NCI-H2196 (cell line): Measurements from ENCODE around the gene CHCHD6.

ENCODE experiments used
- DNase-seq: peaks from one replicate; lab custom pipeline; 2025; ENCODE audit not compliant: unreplicated experiment; lab: John Stamatoyannopoulos, UW

Gene CHCHD6

DNA sequence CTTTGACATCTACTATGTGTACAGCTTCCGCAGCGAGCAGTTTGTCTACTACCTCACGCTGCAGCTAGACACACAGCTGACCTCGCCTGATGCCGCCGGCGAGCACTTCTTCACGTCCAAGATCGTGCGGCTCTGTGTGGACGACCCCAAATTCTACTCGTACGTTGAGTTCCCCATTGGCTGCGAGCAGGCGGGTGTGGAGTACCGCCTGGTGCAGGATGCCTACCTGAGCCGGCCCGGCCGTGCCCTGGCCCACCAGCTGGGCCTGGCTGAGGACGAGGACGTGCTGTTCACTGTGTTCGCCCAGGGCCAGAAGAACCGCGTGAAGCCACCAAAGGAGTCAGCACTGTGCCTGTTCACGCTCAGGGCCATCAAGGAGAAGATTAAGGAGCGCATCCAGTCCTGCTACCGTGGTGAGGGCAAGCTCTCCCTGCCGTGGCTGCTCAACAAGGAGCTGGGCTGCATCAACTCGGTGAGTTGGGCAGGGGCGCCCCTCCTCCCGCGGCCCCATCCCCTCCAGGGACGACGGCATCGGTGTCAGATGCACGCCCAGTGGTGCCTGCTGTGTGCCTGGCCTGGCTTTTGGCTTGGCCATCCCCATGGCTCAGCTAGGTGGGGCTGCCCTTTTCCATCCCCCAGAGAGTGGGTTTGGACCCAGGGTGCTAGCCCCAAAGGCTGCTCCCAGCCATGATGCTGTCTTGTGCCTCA lies 285.4 kb downstream of the CHCHD6 start:
- no peak for DNase-seq

DNA sequence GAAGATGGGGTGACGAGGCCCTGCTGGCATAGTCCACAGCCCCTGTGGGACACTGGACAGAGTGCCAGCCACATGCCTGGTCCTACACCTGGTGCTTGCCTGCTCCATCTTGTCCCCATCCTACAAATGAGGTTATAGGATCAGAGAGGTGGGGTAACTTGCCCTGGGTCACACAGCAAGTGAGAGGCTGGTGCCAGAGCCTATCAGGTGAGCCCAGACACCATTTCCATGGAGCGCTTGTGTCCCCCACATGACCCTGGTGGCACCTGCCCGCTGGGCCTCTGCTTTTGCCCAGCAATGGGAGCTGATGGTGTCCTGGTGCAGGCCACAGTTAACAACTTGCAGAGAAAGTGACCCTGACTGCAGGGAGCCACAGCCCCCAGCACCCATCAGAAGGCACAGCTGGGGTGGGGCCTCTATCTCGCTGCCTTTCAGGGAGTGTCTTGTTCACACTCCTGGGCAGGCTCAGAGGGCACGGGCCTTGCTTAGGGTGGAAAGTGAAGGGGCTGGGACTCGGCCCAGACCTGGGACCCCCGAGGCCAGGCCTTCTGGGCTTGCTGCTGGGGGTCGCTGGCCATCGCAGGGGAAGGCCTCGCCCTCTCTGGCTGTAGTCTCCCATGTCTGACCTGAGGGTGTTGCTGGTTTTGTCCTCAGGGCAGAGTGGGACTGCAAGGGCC lies 286.1 kb downstream of the CHCHD6 start:
- no peak for DNase-seq

DNA sequence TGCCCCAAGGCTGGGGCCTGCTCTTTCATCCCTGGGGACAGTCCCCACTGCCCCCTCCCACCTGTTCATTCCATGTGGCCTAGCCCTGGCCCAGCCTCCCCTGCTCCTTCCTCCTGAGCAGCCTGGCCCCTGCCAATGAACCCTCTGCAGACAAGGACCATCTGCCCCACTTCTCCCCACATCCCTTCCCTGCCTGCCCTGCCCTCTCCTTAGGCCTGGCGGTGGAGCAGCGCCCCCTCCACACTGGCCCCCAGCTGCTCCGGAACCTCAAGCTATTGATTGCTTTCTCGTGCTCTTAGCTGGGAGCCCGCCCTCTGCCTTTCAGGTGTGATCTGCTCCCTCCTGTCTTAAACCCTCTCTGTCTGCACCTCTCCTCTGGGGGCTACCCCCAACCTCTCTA lies 286.9 kb downstream of the CHCHD6 start:
- DNase-seq: no peak

DNA sequence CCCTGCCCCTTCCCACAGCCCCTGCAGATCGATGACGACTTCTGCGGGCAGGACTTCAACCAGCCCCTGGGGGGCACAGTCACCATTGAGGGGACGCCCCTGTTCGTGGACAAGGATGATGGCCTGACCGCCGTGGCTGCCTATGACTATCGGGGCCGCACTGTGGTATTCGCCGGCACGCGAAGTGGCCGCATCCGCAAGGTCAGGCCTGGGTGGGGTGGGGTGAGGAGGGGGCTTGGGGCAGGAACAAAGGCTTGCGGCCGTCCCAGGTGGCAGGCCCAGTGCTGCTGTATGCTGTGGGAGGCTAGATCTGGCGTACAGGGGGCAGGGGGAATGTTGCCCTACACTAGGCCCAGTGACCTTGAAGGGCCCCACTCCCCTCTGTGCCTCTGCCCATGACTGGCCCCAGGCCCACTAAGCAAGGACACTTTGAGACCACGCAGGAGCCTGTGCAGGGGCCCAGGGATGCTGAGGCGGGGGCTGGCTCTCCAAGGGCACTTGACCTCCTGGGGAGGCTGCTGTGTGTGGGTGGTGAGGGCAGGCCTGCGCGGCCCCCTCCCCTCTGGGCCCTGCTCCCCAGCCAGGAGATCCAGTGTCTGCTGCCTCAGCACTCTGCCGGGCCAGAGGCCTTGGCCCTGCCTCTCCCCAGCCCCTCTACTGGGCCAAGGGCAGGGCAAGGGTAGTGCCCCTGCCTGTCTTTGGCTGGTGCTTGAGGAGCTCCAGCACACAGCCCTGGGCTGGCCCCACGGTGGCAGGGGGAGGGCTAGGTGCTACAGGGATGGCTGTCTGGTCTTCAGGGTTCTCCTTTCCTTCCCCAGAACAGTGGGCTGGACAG lies 287.5 kb downstream of the CHCHD6 start:
- DNase-seq: no peak

DNA sequence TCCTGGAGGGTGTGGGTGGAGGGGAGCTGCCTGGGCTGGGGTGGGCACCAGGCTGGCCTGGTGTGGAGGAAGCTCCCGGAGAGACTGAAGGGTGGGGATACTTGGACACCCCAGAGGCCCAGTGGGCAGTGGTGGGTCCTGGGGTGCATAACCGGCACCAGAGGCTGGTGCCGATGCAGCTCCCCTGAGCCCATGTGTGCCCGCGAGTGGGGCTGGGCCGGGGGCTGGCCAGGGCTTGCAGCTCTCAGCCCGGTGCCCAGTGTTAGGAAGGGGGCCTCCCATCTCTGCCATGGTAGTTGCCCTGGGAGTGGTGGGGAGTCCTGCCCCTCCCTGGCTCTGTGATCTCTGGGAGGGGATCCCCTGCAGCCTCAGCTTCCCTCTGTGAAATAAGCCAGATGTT lies 288.2 kb downstream of the CHCHD6 start:
- no peak for DNase-seq

DNA sequence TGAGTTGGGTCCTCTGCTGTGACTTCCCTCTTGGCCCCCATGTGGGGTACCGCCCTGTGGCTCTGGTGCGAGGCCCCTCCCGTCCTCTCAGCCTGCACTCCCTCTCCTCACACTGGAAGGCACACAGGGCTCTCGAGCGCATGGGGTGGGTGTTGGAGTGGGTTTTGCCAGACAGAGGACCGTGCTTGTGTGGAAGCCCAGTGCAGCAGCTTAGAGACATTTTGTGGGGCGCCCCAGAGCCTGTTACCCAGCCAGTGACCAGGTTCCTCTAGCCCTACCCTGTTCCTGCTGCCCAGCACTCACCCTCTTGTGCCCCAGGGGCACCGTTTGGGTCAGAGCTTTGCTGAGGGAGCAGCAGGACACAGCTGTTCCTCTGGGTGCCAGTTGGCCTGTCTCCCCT lies 288.7 kb downstream of the CHCHD6 start:
- DNase-seq: no peak

DNA sequence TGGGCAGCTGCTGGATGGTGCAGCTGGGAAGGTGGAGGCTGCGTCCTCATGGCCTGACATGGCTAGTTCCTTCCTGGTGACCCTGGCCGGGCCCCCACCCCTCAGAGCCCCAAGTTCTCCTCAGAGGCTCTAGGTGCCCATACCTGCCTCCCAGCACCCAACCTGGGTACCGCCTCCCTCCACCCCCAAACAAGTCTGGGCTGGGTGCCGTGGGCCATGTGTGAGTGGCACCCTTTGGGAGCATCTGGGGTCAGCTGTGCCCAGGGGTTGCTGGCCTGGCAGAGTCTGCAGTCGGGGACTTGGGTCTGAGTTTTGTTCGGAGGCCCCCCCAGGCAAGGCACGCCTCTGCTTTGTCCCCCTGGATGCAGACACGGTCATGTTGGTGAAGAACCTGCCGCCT lies 289.4 kb downstream of the CHCHD6 start:
- DNase-seq: no peak

DNA sequence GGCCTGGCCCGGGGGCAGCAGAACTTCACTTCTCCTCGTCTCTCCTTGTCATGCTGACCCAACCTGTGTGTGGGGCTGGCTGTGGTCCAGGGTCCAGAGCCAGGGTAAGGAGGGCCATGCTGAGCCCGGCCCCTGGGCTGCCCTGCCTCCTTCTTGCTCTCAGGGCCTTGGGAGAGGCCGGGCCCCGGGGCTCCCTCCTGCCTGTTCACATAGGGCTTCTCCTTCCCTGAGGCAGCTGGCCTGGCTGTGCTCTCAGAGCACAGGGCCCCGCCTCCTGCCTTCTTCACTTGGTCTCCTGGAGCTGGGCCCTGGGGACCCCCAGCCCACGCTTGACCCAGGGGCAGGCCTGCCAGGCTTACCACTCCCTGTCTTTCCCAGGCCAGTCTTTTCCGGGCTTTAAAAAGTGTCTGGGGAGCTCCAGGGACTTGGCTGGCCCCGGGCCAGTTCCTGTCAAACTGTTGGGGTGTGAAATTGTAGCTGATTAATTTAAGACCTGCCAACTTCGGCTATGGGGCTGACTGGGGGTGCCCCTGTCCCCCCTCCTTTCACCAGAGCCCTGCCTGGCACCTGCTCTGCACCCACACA lies 290.7 kb downstream of the CHCHD6 start:
- no peak for DNase-seq

DNA sequence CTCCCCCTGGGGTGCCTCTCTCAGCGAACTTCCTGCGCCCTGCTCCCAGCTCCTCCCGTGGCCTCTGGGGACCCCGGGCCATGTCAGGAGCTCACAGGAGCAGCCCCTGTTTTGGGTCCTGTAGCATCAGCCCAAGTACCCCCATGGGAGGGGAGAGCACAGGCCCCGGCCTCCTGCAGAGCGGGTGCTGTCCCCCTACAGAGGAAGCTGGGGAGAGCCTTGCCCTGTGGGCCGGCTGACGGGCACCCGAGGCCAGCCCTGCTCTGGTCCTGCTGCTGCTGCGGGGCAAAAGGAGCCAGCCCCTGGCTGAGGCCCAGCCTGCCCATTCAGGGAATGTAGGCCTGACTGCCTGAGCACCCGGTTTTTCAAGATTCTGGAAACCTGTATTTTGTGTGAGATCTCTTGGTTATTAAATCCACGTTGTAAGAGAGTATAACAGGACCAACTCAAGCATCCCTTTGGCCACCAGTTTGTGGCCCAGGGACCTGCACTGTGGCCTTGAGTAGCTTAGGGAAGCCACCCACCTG lies 291.3 kb downstream of the CHCHD6 start:
- no peak for DNase-seq

DNA sequence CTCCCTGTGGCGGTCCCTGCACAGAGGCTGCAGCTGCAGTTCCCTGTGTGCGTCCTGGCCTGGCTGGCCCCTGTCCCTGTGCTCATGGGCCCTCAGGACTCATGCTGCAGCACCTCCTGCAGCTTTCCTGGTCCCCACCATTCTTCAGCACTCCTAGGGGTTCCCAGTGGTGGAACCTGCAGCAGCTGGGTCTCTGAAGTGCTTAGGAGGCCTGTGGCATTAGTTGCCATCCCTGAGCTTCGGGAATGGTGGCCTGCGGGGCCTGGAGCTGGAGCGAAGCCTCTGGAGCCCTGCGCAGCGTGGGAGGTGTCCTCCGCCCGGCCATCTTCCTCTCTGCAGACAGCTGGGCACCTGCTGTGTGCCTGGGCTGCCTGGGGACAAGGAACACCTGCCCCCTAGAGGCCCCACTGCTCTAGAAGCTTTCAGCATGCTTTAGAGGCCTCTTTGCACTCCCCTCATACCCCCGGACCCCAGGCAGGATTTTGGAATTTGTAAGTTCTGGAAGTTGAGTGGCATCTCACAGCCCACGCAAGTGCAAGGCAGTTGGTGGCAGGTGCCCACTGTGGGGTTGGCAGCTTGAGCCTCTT lies 292.0 kb downstream of the CHCHD6 start:
- DNase-seq: no peak

DNA sequence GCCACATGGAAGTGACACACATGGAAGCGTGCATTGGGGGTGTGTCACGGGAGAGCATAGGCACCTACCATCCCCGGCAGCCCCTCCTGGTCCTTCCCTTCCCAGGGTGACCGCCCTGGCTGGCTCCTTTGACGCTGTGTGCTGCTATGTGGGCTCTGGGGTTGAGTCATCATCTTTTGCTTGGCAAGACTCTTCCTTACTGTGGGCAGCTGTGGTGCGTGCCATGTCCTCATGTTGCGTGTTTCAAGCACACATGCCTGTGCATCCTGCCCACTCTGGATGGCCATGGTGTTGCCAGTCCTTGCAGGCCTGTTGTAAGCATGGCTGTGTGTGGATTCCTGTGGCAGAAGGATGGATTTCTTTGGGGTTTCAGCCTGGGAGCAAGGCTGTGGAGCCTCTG lies 292.9 kb downstream of the CHCHD6 start:
- DNase-seq: no peak

DNA sequence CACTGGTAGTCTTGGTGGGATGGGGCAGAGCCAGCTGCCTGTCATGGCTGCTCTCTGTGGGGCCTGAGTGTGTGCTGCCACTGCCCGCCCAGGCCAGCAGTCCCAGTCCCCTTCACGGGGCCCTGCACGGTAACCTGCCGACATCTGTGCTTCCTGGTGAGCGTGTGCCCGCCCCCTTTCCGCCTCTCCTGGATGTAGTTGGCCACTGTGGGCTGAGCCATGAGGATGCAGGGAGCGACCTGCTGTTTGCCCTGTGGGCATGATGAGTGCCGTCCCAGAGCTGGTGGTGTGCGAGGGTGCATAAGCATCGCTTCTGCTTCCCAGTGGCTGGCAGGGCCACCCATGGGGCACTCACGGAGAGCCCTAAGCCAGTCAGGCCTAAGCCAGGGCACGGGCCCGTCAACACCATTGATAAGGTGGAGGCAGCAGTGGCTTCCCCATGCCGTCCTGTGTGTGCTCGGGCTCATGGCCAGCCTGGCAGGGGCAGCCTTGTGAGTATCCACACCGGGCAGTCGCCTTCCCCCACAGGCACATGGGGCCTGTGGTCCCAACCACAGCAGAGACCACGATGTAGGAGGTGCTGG lies 293.5 kb downstream of the CHCHD6 start:
- DNase-seq: no peak

DNA sequence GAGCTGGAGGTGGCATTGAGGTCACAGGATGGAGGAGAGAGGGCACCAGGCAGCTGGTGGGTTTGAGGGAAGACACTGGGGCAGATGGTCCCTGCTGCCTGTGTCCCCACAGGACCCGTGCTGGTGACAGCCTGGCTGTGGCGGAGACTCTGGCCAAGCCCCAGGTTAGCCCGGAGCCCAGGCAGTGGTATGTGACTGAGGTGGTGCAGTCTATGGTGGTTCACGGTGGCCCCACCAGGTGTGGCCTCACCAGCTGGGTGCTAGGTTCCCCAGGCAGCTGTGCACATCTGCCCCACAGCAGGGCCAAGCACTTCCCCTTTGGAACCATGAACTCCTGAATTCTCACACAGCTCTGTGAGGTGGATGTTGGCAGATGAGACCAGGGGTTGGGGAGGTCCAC lies 294.3 kb downstream of the CHCHD6 start:
- no peak for DNase-seq

DNA sequence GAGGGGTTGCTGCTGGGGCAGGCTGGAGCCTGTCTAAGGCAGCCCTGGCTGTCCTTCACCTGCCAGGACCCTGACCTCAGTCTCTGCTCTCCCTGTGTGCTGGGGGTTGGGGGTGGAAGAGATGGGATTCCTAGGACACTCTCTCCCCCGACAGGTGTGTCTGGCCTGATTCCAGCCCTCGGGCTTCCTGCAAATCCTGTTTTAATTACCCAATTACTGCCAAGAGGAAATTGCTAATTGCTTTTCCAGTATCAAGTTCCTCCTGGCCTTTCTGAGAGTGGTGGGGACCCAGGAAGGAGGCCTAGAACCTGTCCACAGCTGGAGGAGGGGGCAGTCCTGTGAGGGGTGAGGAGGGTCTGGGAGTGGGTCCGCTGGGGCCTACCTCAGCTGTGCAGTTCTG lies 294.7 kb downstream of the CHCHD6 start:
- peak; percentile 50 for DNase-seq

DNA sequence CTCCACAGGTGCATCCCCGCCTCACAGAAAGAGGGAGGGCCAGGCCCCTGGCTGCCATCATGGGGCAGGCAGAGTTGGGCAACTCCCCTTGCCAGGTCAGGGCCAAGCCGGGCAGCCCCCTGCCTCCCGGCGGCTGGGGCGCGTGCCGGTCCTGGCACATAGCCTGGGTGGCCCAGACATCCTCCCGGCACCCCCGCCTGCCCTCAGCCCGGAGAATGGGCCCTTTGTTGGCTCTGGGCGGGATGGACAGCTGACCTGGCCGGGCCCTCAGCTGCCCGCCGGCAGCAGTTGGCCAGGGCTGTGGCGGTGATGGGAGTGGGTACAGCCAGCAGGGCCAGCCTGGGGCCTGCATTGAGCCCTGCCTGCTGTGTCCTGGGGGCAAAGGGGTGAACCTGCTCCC lies 295.3 kb downstream of the CHCHD6 start:
- DNase-seq: no peak

DNA sequence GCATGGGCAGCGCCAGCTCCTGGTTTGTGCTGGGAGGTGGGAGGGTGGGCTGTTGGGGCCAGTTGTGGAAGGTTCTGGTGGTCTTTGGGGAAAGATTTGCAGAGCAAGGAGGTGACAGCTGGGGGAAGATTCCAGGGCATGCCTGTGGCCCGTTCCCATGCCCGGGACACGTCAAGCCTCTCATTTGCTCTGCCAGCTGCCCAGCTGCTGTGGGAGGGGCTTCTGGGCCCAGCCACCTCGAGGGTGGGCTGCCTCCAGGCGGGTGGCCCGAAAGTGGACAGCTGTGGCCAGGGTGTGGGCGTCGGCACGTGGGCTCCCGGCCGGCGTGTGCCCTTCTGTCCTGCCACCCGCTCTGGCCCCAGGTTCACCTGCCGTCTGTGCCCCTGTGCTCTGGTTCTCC lies 296.1 kb downstream of the CHCHD6 start:
- no peak for DNase-seq

DNA sequence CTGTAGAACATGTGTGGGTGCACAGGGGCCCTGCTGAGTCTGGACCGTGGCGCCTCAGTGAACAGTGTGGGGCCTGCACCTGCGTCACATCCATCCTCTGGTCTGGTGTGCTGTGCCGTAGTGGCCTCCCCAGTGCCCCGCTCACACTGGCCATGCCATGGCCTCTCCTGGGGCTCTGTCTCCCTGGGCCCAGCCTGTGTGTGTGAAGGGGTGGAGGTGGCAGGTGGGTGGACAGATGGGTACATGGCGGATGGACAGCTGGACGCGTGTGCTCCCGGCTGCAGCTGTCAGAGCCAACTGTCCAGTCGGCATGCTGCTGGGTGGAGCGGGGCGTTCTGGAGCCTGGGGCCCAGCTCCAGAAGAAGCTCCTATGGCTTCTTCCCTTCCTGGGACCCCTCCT lies 296.7 kb downstream of the CHCHD6 start:
- DNase-seq: no peak

DNA sequence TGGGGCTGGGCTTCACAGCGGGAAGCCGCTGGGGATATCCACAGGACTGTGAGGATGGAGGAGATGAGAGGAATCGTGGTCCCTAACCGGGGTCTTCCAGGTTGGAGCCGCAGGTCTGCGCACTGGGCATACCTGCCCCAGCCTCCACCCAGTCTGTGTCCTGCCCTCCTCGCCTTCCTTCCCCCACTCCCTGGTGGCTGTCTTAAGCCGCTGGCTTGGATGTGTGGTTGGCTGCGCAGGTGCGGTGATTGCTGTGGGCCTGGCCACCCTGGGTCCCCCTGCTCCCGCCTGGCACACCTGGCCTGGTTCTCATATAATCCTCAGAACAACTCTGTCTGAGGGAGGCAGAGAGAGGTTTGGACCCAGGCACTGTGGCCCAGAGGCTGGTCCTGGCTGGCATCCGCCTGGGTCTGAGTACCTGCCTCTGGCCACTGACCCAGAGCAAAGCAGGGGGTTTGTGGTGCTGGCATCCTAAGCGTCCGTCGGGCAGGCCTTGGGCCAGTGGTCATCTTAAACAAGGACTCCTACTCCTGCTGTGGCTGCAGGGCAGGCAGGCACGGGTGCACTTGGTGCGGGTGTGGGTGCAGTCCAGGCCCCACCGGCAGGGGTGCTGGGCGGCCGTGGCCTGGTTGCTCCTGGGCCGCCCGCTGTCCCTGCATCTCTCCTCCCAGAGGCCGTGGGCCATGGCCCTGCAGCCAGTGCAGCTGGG lies 297.6 kb downstream of the CHCHD6 start:
- DNase-seq: no peak

DNA sequence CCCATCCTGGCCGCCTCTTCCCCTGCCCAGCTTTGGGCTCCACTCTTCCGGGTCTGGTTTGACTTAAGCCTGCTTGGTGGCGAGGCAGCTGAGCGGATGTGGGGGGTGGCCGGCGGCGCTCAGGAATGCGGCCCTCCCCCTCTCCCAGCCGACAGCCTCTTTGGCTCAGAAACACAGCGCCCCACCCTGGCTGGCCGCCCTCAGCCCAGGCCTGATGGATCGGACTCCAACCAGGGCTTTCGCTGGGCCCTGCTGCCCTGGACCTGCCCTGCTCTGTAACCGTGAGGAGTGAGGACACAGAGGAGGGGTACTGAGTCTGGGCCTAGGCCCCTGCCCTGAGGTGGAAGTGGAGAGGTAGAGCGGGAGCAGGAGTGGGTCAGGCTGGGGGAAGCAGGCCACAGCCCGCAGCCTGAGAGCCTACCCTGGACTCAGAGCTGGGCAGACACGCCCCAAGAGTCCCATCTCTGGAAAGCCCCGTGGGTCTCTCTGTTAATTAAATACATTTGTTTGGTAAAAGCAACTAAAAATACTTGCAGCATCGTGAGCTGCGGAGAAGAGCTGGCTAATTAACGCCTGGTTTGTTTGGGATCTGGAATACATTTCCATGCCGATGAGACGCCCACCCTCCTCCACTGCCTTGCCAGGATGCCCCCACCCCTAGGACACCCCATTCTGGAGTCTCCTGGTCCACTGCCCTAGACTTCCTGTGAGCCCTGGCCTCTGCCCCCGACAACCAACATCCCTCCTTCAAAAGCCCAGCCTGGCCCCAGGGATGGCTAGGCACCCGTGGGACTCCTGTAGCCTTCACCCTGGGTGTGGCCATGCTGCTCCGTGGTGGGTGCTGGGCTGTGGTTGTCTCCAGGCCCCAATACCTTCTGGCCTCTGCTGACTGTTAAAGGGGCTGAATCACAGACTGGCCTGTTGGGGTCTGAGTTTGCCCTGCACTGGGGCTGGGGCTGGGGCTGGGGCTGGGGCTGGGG lies 298.4 kb downstream of the CHCHD6 start:
- DNase-seq: no peak
